Activated CD8-positive, alpha-beta memory T cell treated with anti-CD3 and anti-CD28 coated beads for 4 hours (primary cell): ENCODE data around the gene RAB44.
A peak's percentile ranks its signal among the peaks of the same experiment; 100 is the strongest.

Experiments
- DNase-seq, 2 donors: peaks; one replicate each; pipeline ENCODE4 v3.0.0-alpha.2; 2020; ENCODE audit warnings: low read depth in 2 of 2

RAB44 gene

DNA sequence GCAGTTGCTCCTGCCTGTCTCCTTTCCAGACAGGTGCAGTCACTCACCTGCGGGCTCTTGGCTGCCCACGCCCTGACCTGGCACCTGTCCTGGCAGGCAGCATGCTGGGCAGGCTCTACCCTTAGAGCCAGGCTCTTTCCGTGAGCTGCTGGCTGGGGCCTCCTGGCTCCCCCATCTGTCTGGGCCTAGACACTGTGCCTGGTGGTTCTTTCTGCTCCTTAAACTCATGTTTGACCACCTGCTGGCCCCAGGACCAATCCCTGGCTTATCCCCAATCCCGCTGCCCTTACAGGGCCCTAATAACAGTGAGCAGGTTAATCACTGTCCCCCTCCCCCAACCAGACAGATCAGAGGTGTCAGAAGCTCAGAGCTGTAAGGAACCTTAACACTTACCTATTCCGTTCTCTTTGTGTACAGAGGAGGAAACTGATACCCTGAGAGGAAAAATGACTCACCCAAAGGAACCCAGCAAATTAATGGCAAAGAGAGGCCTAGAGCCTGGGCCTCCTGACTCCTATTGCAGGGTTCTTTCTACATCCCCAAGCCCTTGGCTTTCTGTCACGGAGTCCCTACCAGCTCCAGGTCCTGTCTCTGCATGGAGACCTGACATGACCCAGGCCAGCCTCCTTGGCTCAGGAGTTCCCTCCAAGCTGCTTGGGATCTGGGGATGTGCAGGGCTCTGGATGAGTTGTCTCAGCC lies 54.7 kb downstream of the RAB44 start:
- DNase-seq, result no peak

DNA sequence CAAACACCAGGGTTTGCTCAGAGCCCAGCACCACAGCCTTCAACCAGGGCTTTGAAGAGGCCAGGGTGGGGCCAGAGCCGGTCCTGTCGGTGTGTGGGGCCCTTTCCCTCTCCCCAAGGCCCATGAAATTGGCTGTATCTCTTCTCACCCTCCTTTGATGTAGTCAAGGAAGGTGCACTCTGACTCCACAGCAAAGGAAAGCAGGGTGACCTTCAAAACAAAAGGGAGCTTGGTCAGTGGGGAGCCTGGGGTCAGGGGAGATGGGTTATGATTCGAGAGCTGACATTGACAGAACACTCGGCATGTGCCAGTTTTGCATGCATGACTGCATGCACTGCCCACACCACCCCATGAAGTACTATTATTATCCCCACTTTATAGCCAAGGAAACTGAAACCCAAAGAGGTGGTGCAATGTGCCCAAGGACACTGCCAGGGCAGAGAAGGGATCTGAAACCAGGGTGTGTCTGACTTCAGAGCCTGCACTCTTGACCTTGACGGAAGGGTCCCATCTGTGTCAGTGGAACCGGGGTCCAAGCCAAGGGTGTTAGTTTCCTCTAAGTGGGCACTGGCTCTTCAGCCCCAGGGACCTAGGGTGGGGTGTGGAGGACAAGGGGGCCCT lies 55.4 kb downstream of the RAB44 start:
- DNase-seq, result no peak

DNA sequence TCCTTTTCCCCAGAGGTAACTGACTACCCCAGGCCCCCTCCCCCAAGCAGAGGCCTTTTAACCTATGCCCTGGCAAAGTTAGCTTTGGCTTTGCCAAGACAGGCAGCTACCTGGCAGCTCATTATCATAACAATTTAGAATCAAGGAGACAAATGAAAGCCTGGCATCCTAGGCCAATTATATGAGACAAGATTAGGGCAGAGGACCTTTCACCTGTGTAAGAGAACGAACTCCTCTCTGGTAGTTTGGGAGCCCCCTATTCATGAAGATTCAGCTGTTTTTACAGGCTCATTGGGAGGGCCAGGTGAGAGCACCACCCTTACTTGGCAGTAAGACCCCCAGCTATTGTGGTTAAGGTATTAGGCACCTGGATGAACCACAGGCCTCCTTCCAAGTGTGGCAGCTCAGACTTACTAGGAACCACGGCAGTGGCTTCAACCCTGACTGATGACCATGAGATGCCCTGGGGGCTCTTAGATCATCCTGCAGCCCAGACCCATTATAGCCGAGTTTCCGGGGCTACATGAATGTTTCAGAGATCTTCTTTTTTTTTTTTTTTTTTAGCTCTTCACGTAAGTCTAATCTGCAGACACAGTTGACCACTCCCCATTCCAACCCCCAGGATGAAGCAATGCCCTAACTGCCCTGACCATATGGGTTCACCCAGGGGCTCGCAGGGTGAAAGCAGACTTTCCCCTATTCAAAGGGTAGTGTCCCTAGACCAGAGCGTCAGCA lies 56.2 kb downstream of the RAB44 start:
- no peak for DNase-seq

DNA sequence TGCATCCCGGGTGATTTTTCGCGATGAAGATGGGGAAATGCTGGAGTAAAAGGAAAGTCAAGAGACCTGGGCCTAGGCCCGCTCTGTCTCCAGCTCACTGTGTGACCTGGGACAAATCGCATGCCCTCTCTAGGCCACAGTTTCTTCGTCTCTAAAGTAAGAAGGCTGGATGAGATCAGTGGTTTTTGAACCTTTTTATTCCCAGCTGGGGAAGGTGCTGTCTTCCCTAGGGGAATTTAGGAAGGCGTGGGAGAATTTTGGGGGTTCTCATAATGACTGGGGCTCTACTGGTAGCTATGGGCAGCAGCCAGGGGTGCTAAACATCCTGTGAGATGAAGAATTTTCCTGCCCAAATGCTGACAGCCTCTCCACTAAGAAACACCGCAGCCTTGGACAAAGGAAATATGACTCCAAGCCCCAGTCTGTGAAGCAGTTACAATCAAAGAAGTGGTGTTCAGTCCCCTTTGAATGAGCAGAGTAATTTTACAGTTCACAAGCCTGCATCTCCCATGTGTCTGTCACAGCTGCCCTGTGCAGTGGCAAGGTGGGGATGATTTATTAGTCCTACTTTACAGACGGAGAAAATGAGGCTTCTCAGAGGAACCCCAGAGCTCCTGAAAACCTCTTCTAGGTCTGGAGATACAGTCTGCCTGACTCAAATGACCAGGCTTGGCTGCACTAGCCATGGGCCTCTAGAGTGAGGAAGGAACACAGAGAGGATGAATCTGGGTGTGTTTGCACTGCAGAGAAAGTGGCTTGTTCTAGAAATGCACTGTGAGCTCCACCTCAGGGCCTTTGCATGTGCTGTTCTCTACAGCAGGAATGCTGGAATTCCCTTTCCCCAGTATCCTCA lies 57.2 kb downstream of the RAB44 start:
- DNase-seq, result no peak

DNA sequence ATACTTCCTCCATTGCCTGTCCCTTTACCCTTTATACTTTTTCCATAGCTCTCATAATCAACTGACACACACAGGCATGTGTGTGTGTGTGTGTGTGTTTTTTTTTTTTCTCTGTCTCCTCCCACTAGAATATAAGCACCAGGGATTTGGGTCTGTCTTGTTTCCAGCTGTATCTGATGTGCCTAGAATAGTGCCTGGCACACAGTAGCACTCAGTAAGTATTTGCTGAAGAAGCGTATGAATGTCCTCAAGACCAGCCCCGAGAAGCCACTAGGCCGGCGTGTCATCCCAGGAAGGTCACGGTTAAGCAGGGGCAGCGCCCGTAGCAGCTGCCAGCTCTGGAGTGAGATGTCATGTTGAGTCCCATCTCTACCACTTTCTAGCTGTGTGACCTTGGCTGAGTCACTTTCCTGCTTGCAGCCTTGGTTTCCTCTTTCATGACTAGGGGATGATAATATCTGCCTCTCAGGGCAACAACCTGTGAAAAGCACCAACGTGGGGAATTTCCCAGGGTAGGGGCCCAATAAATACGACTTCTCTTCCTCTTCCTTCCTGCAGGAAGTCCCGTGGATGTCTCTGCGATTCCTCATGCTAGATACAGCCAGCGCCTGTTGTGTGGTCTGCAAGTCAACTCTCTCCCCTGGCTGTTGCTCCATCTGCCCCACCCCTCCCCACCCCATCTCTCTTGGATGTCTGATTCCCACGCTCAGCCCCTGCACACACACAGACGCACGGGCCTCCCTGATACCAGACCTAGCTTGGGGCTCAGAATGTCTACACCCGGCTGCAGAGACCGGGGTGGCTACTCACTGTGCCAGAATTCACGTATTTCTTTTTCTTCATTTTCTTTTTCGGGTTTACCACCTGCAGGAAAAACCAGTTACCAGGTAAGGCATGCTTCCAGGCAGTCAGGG lies 58.1 kb downstream of the RAB44 start:
- DNase-seq, result peak; percentile 35 to 54

DNA sequence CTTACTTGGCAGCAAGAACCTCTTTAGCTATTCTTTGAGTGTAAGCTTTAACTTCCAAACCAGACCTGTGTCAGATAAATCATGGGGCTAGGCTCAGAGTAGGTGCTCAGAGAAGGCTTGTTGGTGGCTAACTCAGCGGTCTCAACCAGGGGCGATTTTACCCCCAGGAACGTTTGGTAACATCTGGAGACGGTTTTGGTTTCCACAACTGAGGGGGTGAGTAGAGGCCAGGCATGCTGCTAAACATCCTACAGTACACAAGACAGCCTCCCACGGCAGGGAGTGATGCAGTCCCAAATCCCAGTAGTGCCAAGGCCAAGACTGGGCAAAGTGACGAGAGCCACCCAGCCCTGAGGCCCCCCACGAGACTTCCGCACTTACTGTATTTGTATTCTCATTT lies 59.2 kb downstream of the RAB44 start:
- no peak for DNase-seq

DNA sequence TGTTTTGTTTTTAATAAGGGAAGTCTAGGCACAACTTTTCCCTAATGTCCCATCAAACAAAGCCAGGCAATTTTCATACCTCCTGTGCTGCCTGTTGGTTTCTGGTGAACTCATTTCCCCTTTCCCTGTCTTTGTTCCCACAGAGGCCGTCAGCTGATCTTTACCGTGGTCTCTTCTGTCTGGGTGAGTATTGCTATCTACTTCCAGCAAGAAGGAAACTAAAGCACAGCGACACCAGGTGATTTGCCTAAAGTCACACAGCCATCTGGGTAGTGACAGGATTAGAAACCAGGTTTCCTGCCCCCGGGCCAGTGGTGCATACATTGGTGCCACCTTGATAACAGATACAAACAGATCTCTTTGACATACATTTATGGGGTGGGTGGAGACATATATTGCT lies 59.6 kb downstream of the RAB44 start:
- no peak for DNase-seq

DNA sequence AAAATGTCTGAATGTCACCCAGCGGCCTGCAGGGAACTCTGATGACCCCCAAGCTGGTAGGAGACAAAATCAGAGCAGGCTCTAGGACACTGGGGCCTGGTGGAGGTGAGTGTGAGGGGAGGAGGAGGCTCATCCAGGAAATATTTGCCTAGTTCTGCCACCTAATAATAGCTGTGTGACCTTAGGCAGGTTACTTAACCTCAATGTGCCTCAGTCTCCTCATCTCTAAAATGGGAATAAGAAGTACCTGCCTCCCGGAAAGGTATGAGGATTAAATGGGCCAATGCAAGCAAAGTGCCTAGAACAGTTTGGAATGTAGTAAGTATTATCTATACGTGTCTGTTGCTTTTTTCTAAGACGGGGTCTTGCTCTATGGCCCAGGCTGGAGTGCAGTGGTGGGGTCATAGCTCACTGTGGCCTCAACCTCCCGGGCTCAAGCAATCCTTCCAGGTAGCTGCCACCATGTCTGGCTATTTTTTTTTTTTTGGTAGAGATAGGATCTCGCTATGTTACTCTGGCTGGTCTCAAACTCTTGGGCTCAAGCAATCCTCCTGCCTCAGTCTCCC lies 60.4 kb downstream of the RAB44 start:
- DNase-seq, result no peak

DNA sequence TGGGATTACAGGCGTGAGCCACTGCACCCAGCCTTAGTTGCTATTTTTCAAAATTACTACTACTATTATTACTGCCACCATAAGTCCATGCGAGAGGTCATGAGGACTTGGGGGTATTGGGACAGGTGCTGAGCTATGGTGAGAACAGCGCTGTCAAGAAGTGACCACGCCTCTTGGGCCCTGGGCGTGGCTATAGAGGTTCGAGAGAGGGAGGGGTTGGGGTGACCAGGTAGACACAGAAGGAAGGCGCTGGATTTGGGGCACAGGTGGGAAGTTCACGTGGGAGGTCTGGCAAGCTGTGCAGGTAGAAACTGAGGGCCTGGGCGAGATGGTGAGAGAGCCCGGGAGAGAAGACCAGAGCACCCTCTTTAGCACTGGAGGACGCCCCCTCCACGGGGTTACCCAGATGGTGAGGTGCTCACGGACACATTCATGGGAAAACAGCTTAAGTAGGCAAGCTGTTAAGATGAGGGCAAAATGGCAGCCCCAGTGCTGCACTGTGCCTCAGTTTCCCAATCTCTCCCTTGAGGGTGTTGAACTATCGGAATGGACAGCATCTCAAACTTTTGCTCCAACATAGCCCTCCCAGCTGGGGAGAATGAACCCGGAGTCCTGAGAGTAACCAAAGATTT lies 61.0 kb downstream of the RAB44 start:
- DNase-seq, result no peak

DNA sequence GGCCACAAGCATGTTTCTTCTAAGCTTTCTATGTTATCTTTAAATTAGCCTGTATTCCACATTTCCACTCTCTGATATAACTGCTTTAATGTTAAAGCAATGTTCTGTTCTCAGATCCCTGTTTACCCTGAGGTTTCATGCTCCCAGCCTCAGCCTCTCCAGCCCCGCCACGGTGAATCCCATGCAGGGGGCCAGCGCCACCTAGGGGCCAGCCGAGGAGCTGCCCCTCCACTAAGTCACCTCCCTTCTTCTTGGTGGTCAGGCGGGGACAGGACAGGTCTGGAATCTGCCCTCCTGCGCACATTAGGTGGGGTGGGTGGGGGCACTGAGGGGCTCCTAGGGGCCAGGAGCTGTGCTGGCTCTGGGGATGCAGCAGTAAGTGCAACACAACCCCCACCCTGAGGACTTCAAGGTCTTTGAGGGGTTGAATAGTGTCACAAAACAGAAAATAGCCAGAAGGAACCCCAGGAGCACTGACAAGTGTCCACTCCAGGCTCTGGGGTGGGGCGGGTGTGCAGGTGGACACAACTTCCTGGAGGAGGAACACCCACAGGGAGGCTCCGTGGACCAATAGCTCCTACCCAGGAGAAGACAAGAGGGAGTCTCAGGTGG lies 61.6 kb downstream of the RAB44 start:
- peak; percentile 50 to 59 for DNase-seq

DNA sequence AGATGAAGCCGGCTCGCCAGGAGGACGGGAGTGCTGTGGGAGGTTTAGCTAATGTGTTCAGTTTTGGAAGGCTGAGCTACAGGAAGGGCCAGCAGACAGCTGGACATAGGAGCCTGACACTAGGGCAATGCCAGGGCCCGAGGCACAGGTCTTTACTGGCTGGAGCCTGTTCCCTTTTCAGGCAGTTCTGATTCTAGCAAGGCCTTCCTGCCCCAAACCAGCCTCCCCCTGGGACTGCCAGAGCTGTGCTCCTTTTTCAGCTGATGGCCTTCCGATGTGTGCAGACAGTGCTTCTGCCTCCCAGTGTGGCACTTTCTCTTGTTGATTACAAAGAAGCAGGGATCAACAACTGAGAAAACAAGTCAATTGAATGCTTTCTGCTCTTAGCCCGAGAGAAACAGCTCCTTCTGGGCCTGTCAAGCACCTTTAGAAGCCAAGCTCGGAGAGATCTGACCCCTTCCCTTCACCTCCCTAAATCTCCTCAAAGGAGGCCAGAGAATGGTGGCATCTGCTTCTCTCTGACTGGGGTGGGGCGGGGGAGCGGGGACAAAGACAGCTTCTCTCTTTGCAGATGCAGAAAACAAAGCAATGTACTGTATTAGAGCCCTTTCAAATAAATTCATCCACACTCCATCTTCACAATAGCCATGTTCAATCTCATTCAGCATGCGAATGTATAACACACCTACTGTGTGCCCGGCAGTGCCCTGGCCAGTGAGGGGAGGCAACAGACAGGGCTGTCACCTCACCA lies 63.2 kb downstream of the RAB44 start:
- DNase-seq, result no peak

DNA sequence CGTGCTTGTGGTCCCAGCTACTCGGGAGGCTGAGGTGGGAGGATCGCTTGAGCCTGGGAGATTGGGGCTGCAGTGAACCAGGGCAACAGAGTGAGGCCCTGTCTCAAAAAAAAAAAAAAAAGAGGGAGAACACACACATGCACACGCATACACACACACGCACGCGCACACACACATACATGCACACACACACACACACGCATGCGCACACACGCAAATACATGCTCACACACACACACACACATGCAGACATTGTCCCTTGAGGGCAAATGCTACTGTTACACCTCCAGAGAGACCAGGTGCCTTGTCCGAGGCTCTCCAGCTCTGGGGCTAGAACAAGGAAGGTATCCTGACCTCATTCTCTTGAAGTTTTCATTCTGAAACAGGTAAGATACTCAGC lies 64.5 kb downstream of the RAB44 start:
- no peak for DNase-seq

DNA sequence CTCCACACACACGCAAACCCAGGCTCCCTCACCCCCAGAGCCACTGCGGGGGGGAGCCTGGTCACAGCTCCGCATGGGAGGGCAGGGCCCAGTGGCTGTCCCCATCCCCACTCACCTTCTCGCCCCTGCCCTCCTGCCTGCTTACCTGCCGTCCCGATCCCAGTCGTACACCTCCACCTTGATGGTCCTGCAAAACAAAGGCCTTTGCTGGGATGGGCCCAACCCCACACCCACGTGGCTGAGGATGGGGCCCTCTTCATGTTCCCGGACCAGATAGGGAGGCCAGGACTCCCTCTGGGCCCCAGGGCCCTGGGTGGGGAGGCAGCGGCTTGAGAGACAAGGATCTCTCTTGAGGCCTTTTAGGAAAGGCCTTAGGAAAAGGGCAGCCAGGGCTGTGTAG lies 67.6 kb downstream of the RAB44 start:
- DNase-seq, result no peak

DNA sequence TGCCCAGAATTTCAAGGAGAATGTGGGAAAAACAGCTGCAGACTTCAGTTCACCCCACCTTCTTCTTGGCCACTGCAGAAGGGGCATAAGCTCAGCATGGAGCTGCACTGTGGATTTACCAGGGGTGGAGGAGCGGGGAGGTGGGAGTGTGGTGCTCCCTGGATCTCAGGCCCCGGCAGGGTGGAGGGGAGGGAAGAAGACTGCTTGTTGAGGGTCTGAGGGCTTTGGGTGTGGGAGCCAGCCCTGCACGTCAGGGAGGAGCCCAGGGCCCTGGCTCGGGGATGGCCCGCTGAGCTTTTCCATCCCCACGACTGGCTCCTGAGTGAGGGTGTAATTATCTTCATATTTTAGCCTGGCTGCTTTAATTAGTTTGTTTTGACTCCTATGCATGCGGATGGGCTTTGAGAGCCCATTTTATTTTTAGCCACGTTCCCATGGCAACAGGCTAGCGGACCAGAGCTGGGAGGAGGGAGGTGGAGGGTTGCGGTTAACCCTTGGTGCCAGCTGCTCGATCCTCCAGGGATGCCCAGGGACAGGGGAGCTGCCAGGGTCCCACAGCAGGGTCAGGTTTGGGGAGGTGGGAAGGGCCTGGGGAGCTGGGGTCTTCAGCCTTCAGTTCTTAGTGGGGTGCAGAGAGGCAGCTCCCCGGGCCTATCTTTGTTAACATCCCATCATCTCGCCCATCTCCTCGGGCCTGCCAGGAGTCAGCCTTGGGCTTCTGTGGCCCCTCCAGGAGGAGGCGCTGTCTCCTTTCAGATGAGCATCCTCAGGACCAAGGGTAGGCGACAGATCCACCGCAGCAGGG lies 68.2 kb downstream of the RAB44 start:
- peak; percentile 37 to 59 for DNase-seq

DNA sequence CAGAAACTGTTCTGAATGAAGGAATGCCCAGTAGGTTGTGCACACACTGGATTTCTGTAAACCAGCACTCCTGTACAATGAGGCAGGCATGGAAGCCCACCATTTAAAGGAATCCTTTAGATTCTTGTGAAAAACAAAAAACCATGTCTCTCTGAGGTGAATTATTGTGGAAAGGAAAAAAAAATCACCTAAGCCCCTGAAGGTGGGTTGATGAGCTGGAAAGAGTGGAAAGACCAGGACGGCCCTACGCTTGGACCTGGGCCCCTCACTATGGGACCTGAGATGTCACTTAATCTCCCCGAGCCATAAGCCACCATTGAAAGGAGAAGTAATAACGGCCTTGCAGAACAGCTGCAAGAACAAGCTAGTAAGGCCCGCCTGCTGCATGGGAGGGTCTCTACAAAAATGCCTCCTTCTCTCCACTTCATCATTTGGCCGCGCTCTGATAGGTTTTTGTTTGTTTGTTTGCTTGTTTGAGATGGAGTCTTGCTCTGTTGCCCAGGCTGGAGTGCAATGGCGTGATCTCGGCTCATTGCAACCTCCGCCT lies 68.8 kb downstream of the RAB44 start:
- no peak for DNase-seq

DNA sequence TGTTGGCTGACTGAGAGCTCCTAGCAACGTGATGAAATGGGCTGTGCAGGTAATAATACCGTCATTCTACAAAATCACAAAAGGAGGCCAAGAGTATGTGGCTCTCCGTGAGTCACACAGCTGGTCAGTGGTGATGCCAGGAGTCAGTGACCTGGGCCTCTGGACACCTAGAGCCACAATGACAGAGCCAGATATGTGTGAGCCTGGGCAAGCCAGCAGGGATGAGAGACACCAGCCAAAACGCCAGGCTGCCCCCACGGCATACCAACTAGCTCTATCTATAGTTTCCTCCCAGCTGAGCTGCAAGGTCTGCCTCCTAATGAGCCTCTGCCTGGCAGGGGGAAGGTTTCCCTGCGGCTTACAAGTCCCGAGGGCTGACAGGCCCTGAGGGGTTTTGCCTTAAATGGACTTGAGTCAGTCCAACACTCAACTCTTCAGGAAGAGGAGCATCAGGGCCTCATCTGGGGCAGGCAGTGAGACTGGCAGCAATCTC lies 71.6 kb downstream of the RAB44 start:
- DNase-seq, result no peak

DNA sequence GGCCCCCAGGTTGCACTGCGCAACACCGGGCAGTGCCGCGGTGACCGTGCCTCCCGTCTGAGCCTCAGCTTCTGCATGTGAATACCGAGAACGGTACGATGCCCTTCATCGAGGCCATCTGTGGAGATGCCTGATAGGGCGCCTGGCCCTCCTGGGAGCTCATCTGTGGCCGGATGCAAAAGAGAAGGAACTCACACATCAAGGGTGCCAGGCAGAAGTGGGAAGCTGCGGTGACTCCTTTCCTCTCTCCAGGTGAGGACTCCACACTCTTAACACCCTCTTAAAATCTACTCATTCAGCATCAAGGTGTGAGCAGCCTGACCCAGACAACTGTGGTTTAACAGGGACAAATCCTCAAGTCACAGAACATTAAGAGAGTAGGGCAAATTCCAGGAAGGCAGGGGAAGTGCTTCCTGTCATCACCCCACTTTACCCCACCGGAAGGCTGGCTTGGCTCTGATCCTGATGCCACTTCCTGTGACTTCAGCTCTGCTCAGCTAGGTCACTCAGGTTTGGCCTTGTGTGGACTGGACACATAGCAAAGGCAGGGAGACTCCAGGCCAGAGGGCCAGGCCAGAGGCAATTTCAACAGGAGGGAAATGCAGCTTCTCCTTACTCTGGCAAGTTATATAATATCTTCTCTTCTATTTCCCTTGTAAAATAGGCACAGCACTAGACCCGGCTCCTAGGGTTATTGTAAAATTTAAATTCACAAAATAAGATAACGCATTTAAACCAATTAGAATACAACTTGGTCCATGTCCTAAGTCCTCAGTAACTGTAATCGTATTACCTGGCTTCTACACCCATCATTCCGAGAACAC lies 72.3 kb downstream of the RAB44 start:
- no peak for DNase-seq
